ENCODE data around the gene MECP2. TPM values are rescaled to one million over a fixed set of nuclear protein-coding genes. Genes with fewer than 3 reads are reported as not detected.

Gene MECP2
- total and polyA plus RNA-seq, 4 experiments from 2014 or later: 9.5 to 108 (median 65.0) TPM

- intact Hi-C loops (cut with micrococcal nuclease): loop anchor here (2.0 to 10.0 kb wide), 3 partner anchors 39 to 401 kb away; partner anchors contain the start of genes EMD and FLNA
- Histone ChIP-seq H3K4me1 (ENCODE audit: insufficient read depth, low read length) (peaks cover 26% of the 10 kb centered on the region), H3K27ac (ENCODE audit: low read depth, low read length) (peak overlapping the region; percentile 99), H3K9me3 (ENCODE audit: control insufficient read depth in 1 of 2, low read length in 2 of 2) (no peaks in the 10 kb centered on the region), H3K4me3 (ENCODE audit: low read length in 2 of 2) (peak overlapping the region; percentile 43 to 66), H3K27me3 (ENCODE audit: insufficient read depth, low read length) (no peaks in the 10 kb centered on the region), H3K36me3 (ENCODE audit: insufficient read depth, low read length) (no peaks in the 10 kb centered on the region)
- CTCF ChIA-PET (ENCODE audit: partially characterized antibody): interaction anchor here (0.9 to 1.0 kb wide), 2 partner anchors 47 to 78 kb away, joined by 3 read pairs; no protein-coding TSS in a partner anchor
- peaks cover 0 to 11% of the 10 kb centered on the region in 2 donors for H3K36me3 Mint-ChIP-seq
- POLR2A ChIA-PET (ENCODE audit: partially characterized antibody): interaction anchor here (0.8 to 10.3 kb wide), 8 partner anchors 7 to 425 kb away, joined by 3 to 176 read pairs (median 44); partner anchors contain the start of genes ARHGAP4, IRAK1 and RPL10
- peaks cover 0 to 1% of the 10 kb centered on the region in 2 donors for H3K27me3 Mint-ChIP-seq
- peaks cover 0 to 3% (median 0%) of the 10 kb centered on the region in 8 donors for H3K9me3 Mint-ChIP-seq
- peak overlapping the region; percentile 83 to 92 (median 86) for H3K4me3 Mint-ChIP-seq
- H3K27ac Mint-ChIP-seq: peak overlapping the region; percentile 91 to 97 (median 93)
- DNase-seq: no peak
- H3K4me1 Mint-ChIP-seq: peaks cover 11 to 37% (median 27%) of the 10 kb centered on the region in 4 donors
These were observed 124.2 kb downstream of the MECP2 start for GRCh38 chrX:153973127-153974002.

- peak within 1 kb of the TSS; percentile 97 to 100 (median 100) for H3K27ac Mint-ChIP-seq
- H3K4me1 Mint-ChIP-seq: peaks cover 16 to 45% (median 34%) of the 10 kb centered on the region in 4 donors
- H3K4me3 Mint-ChIP-seq: peak within 1 kb of the TSS; percentile 100
- Histone ChIP-seq H3K4me1 (ENCODE audit: insufficient read depth, low read length) (peaks cover 32% of the 10 kb centered on the region), H3K36me3 (ENCODE audit: insufficient read depth, low read length) (no peaks in the 10 kb centered on the region), H3K4me3 (ENCODE audit: low read length in 2 of 2) (peak within 1 kb of the TSS; percentile 66 to 90), H3K9me3 (ENCODE audit: control insufficient read depth in 1 of 2, low read length in 2 of 2) (no peaks in the 10 kb centered on the region), H3K27me3 (ENCODE audit: insufficient read depth, low read length) (no peaks in the 10 kb centered on the region), H3K27ac (ENCODE audit: low read depth, low read length) (peak within 1 kb of the TSS; percentile 99)
- intact Hi-C loops (cut with micrococcal nuclease): loop anchor here (1.0 to 10.0 kb wide), 4 partner anchors 9 to 402 kb away; partner anchors contain the start of genes EMD and FLNA
- CTCF ChIA-PET (ENCODE audit: partially characterized antibody): no interaction called here
- POLR2A ChIA-PET (ENCODE audit: partially characterized antibody): interaction anchor here (0.8 to 10.3 kb wide), 14 partner anchors 8 to 439 kb away, joined by 3 to 176 read pairs (median 10); partner anchors contain the start of genes ARHGAP4, EMD, IDH3G and IRAK1
- DNase-seq: peak; percentile 91 to 94 (median 93)
- peaks cover 3 to 14% of the 10 kb centered on the region in 2 donors for H3K36me3 Mint-ChIP-seq
- H3K9me3 Mint-ChIP-seq: peaks cover 0 to 3% (median 0%) of the 10 kb centered on the region in 8 donors
- peaks cover 0 to 1% of the 10 kb centered on the region in 2 donors for H3K27me3 Mint-ChIP-seq
These were observed 125.0 kb downstream of the MECP2 start, which contains the start of gene TMEM187 for GRCh38 chrX:153972368-153973126. TMEM187 (plus strand) TSS chrX:153972754; CDS start chrX:153982063, 9,309 bp downstream.

Small RNA genes lying within 50 kb of the gene (microRNA-seq; reads per million reads assigned to microRNA genes)
- not detected for gene MIR3202-1 (ENCODE audit: borderline microRNAs expressed, borderline number of aligned reads, borderline replicate concordance)
- gene MIR3202-2 (ENCODE audit: borderline microRNAs expressed, borderline number of aligned reads, borderline replicate concordance): not detected
- not detected for gene MIR718 (ENCODE audit: borderline microRNAs expressed, borderline number of aligned reads, borderline replicate concordance)

Other genes with a start within 250 kb of the MECP2 start
- gene L1CAM, start 211.5 kb downstream of the MECP2 start, total RNA-seq: 1 to 10 TPM; 1.0 to 1.8 TPM
- under 1 TPM; 0.26 to 0.57 TPM for gene L1CAM, start 211.5 kb downstream of the MECP2 start, polyA plus RNA-seq
- not detected for gene AVPR2, start 193.0 kb downstream of the MECP2 start, total RNA-seq
- gene AVPR2, start 193.0 kb downstream of the MECP2 start, polyA plus RNA-seq: under 1 TPM in 1 of 2 donors, not detected in 1; 0.15 TPM
- gene ARHGAP4, start 171.5 kb downstream of the MECP2 start, total RNA-seq: 100 to 1,000 TPM; 327 to 330 TPM
- 100 to 1,000 TPM in 1 of 2 donors, 10 to 100 TPM in 1; 65.4 to 117 TPM for gene ARHGAP4, start 171.5 kb downstream of the MECP2 start, polyA plus RNA-seq
- gene NAA10, start 162.7 kb downstream of the MECP2 start, total RNA-seq: 10 to 100 TPM; 88.9 to 94.9 TPM
- 10 to 100 TPM; 57.6 to 96.3 TPM for gene NAA10, start 162.7 kb downstream of the MECP2 start, polyA plus RNA-seq
- gene RENBP, start 153.1 kb downstream of the MECP2 start, total RNA-seq: 10 to 100 TPM; 17.2 to 21.3 TPM
- under 1 TPM in 1 of 2 donors, not detected in 1; 0.65 TPM for gene RENBP, start 153.1 kb downstream of the MECP2 start, polyA plus RNA-seq
- gene HCFC1, start 125.9 kb downstream of the MECP2 start, total RNA-seq: 10 to 100 TPM; 52.6 to 53.4 TPM
- 10 to 100 TPM in 1 of 2 donors, 1 to 10 TPM in 1; 1.6 to 14.9 TPM for gene HCFC1, start 125.9 kb downstream of the MECP2 start, polyA plus RNA-seq
- 10 to 100 TPM; 12.8 to 14.9 TPM for gene TMEM187, start 125.0 kb downstream of the MECP2 start, total RNA-seq
- gene TMEM187, start 125.0 kb downstream of the MECP2 start, polyA plus RNA-seq: 10 to 100 TPM; 10.4 to 23.8 TPM
- gene IRAK1, start 77.8 kb downstream of the MECP2 start, total RNA-seq: 10 to 100 TPM; 66.9 to 74.5 TPM
- gene IRAK1, start 77.8 kb downstream of the MECP2 start, polyA plus RNA-seq: 10 to 100 TPM; 38.1 to 64.5 TPM
- not detected for gene OPN1LW, start 46.5 kb upstream of the MECP2 start, total RNA-seq
- not detected for gene OPN1LW, start 46.5 kb upstream of the MECP2 start, polyA plus RNA-seq
- not detected for gene OPN1MW, start 84.9 kb upstream of the MECP2 start, total RNA-seq
- not detected for gene OPN1MW, start 84.9 kb upstream of the MECP2 start, polyA plus RNA-seq
- not detected for gene OPN1MW2, start 122.0 kb upstream of the MECP2 start, total RNA-seq
- gene OPN1MW2, start 122.0 kb upstream of the MECP2 start, polyA plus RNA-seq: not detected
- not detected for gene OPN1MW3, start 159.9 kb upstream of the MECP2 start, total RNA-seq
- gene OPN1MW3, start 159.9 kb upstream of the MECP2 start, polyA plus RNA-seq: not detected
- not detected for gene TEX28, start 197.4 kb upstream of the MECP2 start, total RNA-seq
- not detected for gene TEX28, start 197.4 kb upstream of the MECP2 start, polyA plus RNA-seq
- 1 to 10 TPM in 1 of 2 experiments, under 1 TPM in 1; 0.32 to 1.9 TPM for gene TKTL1, start 198.1 kb upstream of the MECP2 start, total RNA-seq
- 10 to 100 TPM; 19.3 to 44.1 TPM for gene TKTL1, start 198.1 kb upstream of the MECP2 start, polyA plus RNA-seq

Measured in CD4-positive, alpha-beta memory T cell (primary cell).